Measurements from ENCODE around the gene BCAN. TPM values are rescaled to one million over a fixed set of nuclear protein-coding genes. Genes with fewer than 3 reads are reported as not detected.
A peak's percentile ranks its signal among the peaks of the same experiment; 100 is the strongest.

BCAN gene
- total RNA-seq, 4 donors from 2014 or later, result 0.54 to 1.1 TPM; not detected in 2

GRCh38 chr1:156623946-156624813, 17.7 kb upstream of the BCAN start:
- peaks cover 17 to 23% of the 10 kb centered on the region in 2 donors for H3K4me1 ChIP-seq
- H3K27ac ChIP-seq, result no peak overlapping the region
- H3K9me3 ChIP-seq, result no peaks in the 10 kb centered on the region
- TF ChIP-seq, protein P1, sequence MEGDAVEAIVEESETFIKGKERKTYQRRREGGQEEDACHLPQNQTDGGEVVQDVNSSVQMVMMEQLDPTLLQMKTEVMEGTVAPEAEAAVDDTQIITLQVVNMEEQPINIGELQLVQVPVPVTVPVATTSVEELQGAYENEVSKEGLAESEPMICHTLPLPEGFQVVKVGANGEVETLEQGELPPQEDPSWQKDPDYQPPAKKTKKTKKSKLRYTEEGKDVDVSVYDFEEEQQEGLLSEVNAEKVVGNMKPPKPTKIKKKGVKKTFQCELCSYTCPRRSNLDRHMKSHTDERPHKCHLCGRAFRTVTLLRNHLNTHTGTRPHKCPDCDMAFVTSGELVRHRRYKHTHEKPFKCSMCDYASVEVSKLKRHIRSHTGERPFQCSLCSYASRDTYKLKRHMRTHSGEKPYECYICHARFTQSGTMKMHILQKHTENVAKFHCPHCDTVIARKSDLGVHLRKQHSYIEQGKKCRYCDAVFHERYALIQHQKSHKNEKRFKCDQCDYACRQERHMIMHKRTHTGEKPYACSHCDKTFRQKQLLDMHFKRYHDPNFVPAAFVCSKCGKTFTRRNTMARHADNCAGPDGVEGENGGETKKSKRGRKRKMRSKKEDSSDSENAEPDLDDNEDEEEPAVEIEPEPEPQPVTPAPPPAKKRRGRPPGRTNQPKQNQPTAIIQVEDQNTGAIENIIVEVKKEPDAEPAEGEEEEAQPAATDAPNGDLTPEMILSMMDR (IDR thresholded peaks at IDR 0.05), result peak in 2 of 6 experiments; percentile 3 to 28
- TF ChIP-seq POLR2A (IDR thresholded peaks at IDR 0.05), result no peak
- DNase-seq, result peak; percentile 24 to 25
- H3K4me3 ChIP-seq (replicated peaks in 1 of 3), result peak overlapping the region in 1 of 3 donors; percentile 19
- WGBS, 2 donors, result 1 to 3% methylated on average over 27 to 56 of the region's 87 CpGs
- no peaks in the 10 kb centered on the region for H3K36me3 ChIP-seq
- intact Hi-C loops (cut with DNase I), result no loop called here
- peaks cover 16% of the 10 kb centered on the region for H3K27me3 ChIP-seq

- peaks cover 16% of the 10 kb centered on the region for H3K27me3 ChIP-seq
- no peaks in the 10 kb centered on the region for H3K36me3 ChIP-seq
- H3K4me1 ChIP-seq, result peaks cover 17 to 23% of the 10 kb centered on the region in 2 donors
- H3K27ac ChIP-seq, result no peak overlapping the region
- no peak for DNase-seq
- 0% methylated on average over 5 to 21 of the region's 55 CpGs for WGBS, 2 donors
- intact Hi-C loops (cut with DNase I), result no loop called here
- TF ChIP-seq, protein P1 (IDR thresholded peaks at IDR 0.05), result no peak
- TF ChIP-seq POLR2A (IDR thresholded peaks at IDR 0.05), result no peak
- H3K4me3 ChIP-seq (replicated peaks in 1 of 3), result peak overlapping the region in 1 of 3 donors; percentile 19
- H3K9me3 ChIP-seq, result no peaks in the 10 kb centered on the region
Measured at GRCh38 chr1:156624814-156625435, 17.0 kb upstream of the BCAN start.

GRCh38 chr1:156625436-156626078, 16.4 kb upstream of the BCAN start:
- H3K27ac ChIP-seq, result no peak overlapping the region
- TF ChIP-seq POLR2A (IDR thresholded peaks at IDR 0.05), result no peak
- TF ChIP-seq, protein P1 (IDR thresholded peaks at IDR 0.05), result peak; percentile 55 to 76 (median 58)
- intact Hi-C loops (cut with DNase I), result no loop called here
- 0 to 1% methylated on average over 25 to 39 of the region's 45 CpGs for WGBS, 2 donors
- H3K4me3 ChIP-seq (replicated peaks in 1 of 3), result peak overlapping the region in 1 of 3 donors; percentile 19
- peaks cover 16% of the 10 kb centered on the region for H3K27me3 ChIP-seq
- no peaks in the 10 kb centered on the region for H3K9me3 ChIP-seq
- H3K4me1 ChIP-seq, result peaks cover 17 to 23% of the 10 kb centered on the region in 2 donors
- DNase-seq, result peak; percentile 48 to 49
- H3K36me3 ChIP-seq, result no peaks in the 10 kb centered on the region

- peaks cover 17 to 23% of the 10 kb centered on the region in 2 donors for H3K4me1 ChIP-seq
- TF ChIP-seq, protein P1 (IDR thresholded peaks at IDR 0.05), result no peak
- TF ChIP-seq POLR2A (IDR thresholded peaks at IDR 0.05), result no peak
- no peaks in the 10 kb centered on the region for H3K9me3 ChIP-seq
- intact Hi-C loops (cut with DNase I), result no loop called here
- no peak for DNase-seq
- H3K36me3 ChIP-seq, result no peaks in the 10 kb centered on the region
- H3K27ac ChIP-seq, result no peak overlapping the region
- no peak overlapping the region for H3K4me3 ChIP-seq (replicated peaks in 1 of 3)
- peaks cover 16% of the 10 kb centered on the region for H3K27me3 ChIP-seq
- 42 to 47% methylated on average over 4 of the region's 4 CpGs for WGBS, 2 donors
Measured at GRCh38 chr1:156626079-156626438, 15.9 kb upstream of the BCAN start.
